NCI-H345 treated with DMSO at 0.1 percent for 48 hours (cell line): ENCODE measurements around the gene CRK.
"Not testable (repeated sequence)": the region's sequence is repeated elsewhere in the genome, so short reads cannot be mapped to it uniquely, and the experiment has no call there.

ENCODE experiments used
- DNase-seq: peaks from one replicate; lab custom pipeline; 2025; ENCODE audit not compliant: unreplicated experiment; lab: John Stamatoyannopoulos, UW

Gene CRK

DNA sequence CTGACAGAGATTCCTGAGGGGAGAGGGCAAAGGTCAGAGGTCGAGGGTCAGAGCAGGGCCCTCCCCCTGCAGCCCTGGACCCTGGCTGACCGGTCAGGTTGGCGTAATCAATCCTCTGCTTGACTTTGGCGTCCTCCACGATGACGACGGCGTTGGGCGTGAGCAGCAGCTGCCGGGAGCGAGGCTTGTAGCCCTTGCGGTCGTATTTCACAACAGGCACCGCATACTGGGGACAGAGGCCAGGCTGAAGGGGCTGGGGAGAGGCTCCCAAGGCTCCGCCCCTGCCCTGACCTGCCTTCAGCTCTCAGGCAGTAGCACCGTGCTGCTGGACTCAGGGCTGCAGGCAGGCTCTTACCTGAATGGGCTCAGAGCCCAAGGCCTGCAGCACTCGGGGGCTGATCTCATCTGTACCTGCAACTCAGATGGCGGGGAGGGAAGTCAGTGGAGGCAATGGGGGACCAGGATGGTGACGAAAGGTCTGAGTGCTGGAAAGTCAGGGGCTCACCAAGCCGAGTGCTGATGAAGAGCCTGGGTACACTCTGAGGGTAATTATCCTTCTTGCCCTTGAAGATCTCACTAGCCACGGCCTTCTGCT lies 12.0 kb upstream of the CRK start:
- no peak for DNase-seq

DNA sequence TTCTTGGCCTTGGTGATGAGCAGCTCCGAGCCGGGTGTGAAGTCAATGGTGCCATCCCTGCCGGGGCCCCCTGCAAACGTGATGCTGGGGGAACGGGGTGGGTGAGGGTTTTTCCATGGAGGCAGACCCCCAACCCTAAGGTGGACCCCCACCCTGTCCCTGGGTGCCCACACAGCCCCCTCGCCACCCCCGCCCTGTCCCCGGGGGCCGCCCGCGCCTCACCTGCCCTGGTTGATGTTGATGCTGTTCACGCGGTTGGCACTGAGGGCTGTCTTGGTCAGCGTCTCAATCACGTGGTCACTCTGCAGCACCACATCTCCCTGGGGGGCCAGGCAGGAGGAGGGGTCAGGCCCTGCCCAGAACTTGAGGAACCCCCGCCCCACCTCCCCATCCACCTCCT lies 11.2 kb upstream of the CRK start:
- no peak for DNase-seq

DNA sequence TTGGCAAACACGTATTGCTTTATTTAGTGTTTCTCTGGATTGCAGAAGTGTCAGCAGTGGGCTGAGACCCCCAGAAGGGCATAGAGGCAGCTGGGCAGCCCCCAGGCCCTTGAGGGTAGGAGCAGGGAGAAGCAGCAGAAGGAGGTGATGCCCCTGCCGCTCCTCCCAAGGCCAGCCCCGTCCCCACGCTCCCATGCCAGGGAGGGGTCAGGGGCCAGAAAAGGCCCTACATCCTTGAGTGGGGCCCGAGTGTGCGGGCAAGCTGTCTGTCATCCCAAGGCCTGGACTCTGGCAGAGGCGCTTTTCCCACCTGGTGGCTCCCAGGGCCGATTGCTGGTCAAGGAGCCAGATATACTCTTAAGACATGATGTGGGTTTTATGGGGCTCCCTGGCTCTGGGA lies 8.2 kb upstream of the CRK start:
- DNase-seq = no peak

DNA sequence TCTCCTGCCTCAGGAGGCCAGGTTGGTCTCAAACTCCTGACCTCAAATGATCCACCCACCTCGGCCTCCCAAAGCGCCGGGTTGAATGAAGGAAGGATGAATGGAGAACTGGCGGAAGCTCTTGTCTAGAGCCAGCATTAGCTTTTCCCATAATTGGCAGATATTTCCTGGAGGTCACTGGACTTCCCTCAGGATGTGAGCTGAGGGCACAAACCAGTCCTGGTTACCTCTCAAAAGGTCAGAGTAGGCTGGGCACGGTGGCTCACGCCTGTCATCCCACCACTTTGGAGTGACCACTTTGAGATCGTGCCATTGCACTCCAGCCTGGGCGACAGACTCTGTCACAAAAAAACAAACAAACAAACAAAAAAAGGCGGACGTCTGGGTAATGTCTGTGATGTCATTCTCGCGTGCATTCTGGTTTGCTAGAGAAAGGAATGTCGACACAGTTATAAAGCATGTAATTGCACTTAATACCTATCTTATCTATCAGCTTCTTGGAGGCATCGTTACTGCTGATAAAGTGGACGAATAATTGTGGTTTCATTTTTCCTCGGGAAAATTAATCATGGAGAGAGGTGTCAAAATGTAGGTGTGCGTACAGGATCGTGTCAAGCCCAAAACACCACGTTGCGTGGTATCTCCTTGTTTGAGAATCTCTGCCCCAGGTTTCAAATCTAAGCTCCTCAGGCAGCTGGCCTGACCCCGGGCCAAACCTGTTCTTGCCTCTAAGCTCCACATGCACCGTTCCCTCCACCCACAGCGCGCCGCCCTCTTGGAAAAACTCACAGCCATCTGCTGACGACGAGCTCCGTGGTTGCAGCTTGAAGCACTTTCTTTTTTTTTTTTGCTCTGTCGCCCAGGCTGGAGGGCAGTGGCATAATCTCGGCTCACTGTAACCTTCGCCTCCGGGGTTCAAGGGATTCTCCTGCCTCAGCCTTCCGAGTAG lies 6.4 kb upstream of the CRK start:
- no peak for DNase-seq

DNA sequence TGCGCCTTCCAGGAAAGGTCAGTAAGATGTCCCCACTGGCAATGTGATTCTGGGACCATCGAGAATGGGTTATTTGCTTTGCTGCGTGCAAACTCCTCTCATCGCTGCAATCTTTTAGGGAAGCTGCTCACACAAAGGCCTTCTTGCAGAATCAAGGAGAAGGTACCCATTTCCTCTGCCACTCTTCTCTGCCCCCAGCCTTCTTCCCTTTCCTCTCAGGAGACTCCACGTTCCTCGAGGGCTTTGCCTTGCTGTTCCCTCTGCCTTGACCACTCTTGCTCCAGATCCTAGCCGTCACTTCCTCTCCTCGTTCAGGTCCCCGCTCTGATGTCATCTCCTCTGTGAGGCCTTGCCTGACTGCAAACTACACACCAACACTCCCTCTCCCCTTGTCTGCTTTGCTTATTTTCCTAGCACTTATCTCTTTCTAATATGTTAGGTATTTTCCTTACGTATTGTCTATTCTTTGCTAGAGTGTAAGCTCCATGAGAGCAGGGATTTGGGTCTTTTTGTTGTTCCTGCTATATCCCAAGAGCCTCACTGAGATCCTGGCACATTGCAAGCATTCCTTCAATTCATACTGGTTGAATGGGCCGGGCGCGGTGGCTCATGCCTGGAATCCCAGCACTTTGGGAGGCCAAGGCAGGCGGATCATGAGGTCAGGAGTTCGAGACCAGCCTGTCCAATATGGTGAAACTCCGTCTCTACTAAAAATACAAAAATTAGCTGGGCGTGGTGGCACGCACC lies 5.3 kb upstream of the CRK start:
- no peak for DNase-seq

DNA sequence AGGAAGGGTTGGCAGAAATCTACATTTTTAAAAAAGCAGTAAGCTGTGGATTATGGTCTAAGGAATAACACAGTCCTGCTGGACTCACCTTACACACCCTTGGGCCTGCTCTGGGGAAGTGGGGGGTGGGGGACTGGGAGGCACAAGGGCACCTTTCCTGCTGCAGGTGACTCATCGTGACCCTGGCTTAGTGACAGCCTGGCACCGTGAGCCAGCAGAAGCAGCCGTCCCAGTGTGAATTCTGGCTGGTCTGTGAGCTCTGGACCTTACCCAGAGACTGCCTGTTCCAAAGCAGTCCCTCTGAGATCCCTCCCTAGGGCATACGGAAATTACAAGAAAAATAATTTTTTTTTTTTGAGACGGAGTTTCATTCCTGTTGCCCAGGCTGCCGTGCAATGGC lies 4.2 kb upstream of the CRK start:
- no peak for DNase-seq

DNA sequence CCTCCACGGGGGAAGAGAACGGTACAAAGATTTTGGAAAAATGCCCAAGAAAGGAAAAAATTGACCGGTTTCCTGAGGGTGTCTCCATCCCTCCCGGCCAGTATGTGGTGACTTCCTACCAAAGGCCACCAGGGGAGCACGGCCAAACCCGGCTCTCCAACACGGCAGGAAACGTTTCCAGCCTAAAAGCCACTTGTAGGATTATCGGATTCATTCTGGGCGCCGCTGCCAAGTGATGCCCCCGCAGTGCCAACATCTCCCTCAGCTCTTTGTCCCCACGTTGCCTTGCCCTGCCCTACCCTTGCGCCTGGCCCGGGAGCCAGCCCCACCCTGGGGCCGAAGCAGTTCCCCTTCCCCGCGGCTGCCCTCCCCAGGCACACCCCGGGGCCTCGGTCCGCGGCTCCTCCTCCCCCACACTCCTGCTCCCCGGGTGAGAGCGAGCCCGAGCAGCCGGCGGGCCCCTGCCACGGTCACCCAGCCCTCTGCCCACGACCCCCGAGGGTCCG lies 688 bp downstream of the CRK start:
- DNase-seq = peak; percentile 22

DNA sequence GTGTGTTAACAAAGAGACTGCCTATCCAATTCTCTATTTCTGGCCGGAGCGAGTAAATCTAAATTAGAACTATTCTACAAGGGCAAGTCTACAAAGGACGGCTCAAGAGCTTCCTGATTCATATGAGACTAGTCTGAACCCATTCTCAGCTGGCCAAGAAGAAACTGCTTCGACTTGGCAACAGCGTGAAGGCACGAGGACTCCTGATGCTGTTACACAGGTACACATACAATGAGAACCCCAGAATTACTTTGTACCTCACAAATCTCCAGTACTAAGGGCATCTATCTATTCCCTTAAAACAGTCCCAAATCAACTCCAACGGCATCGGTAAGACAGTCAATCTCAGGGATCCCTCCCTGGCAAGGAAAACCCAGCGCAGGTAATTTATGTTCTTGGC lies 1.5 kb downstream of the CRK start:
- no peak for DNase-seq

DNA sequence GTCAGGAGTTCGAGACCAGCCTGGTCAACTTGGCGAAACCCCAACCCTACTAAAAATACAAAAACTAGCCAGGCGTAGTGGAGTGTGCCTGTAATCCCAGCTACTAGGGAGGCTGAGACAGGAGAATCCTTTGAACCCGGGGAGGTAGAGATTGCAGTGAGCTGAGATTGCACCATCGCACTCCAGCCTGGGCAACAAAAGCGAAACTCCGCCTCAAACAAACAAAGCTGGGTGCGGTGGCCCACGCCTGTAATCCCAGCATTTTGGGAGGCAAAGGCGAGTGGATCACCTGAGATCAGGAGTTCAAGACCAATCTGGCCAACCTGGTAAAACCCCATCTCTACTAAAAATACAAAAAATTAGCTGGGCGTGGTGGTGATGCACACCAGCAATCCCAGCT lies 2.3 kb downstream of the CRK start:
- not testable (repeated sequence) for DNase-seq

DNA sequence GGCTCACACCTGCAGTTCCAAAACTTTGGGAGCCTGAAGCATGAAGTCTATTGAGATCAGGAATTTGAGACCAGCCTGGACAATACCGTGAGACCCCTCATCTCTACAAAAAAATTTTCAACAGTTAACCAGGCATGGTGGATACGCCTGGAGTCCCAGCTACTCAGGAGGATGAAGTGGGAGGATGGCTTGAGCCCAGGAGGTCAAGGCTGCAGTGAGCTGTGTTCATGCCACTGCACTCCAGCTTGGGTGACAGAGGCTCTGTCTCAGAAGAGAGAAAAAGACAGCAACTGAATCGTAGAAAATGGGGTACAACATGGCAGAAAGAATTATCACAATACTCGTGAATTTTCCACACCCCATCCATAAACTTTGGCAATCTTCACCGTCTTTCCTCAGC lies 3.2 kb downstream of the CRK start:
- DNase-seq = no peak

DNA sequence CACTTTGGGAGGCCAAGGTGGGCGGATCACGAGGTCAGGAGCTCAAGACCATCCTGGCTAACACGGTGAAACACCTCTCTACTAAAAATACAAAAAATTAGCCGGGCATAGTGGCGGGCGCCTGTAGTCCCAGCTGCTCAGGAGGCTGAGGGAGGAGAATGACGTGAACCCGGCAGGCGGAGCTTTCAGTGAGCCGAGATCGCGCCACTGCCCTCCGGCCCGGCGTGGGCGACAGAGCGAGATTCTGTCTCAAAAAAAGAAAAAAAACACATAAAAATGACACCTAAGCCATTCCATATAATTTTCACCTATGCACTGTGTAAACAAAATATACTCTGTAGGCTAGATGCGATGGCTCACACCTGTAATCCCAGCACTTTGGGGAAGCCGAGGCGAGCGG lies 5.8 kb downstream of the CRK start:
- not testable (repeated sequence) for DNase-seq

DNA sequence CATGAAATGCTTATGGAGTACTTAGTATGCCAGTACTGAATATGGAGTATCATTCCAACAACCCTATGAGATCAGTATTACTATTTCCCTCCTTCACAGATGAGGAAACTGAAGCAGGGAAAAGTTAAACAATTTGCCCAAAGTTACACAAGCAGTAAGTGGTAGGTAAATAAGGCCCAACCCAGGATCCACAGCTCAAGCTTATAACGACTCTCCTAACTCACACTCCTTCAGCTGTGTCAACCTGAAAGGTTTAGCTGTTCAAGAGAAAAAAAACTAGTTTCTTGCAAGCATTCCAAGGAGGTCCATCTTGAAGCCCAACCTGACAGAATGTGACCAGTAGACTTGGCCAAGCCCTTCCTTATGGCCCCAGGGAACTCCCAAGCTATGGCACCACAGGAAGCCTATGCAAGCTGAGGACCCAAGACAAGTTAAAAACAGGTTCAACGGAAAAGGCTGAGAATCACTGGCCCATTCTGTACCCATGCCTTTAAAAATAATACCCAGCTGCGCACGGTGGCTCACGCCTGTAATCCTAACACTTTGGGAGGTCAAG lies 6.5 kb downstream of the CRK start:
- no peak for DNase-seq

DNA sequence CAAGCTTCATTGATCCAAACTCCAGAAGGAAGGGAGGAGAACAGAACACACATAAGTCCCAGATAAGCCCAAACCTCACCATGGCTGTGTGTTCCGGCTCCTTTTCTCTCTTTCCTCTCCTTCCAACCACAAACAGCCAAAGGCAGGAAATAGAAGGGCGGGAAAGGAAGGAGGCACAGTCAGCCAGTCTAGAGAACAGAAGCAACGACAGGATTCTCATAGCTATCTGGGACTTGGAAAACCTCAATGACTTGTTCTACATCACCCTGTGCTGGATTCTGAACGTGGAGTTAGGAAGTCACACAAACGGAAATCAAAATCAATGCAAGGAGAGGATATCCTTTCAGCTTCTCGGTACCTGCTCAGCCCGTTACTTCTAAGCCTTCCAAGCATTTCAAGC lies 9.0 kb downstream of the CRK start:
- DNase-seq = no peak

DNA sequence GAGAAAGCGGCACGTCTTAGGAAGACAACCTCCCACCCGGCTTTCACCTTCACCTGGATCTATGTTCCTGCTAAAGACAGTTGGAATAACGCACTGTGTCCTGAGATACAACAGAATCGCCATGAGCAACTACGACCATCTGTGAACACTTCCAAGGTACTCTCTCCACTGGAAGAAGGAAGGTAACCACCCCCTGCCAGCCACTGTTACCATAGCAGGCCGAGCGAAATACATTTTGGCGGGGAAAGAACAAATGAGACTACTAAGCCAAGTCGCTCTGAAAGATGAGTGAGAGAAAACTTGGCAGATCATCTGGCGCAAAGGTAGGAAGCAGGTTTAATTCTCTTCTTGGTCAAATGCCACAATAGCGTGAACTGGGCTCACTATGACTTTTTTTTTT lies 9.8 kb downstream of the CRK start:
- DNase-seq = no peak

DNA sequence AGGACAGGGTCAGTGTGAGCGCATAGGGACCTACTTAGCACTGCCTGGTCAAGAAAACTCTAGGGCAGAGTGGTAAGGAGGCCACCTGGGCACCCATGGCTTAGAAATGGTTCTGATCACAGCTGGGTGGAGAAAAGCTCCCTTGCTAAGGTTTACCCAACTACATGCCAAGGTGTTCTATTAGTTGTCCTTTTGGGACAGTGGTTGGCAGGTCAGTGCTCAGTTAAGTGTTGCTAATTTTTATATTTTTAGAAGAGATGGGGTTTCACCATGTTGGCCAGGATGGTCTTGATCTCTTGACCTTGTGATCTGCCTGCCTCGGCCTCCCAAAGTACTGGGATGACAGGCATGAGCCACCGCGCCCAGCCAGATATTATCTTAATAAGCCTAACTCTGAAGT lies 10.3 kb downstream of the CRK start:
- not testable (repeated sequence) for DNase-seq

DNA sequence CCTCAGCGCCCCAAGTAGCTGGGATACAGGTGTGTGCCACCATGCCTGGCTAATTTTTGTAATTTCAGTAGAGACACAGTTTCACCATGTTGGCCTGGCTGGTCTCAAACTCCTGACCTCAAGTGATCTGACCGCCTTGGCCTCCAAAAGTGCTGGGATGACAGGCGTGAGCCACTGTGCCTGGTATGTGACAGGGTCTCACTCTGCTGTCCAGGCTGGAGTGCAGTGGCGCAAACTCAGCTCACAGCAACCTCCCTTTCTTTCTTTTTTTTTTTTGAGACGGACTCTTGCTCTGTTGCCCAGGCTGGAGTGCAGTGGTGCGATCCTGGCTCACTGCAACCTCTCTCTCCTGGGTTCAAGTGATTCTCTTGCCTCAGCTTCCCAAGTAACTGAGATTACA lies 13.3 kb downstream of the CRK start:
- not testable (repeated sequence) for DNase-seq

DNA sequence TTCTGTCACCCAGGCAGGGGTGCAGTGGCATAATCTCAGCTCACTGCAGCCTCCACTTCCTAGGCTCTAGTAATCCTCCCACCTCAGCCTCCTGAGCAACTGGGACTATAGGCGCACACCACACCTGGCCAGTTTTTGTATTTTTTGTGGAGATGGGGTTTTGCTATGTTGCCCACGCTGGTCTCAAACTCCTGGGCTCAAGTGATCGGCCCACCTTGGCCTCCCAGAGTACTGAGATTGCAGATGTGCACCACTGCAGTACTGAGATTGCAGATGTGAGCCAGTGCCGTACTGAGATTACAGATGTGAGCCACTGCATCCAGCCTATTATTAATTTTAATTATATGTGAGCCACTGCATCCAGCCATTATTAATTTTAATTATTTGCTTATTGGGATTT lies 13.8 kb downstream of the CRK start:
- DNase-seq = no peak

DNA sequence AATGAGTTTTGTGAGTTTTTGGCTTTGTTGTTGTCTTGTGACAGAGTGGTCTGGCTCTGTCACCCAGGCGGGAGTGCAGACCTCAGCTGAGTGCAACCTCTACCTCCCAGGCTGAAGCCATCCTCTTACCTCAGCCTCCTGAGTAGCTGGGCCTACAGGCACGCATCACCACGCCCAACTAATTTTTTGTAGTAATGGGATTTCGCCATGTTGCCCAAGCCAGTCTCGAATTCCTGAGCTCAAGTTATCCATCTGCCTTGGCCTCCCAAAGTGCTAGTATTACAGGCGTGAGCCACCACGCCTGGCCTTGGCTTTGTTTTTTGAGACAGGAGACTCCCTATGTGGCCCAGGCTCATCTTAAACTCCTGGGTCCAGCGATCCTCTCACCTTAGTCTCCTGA lies 15.1 kb downstream of the CRK start:
- no peak for DNase-seq

DNA sequence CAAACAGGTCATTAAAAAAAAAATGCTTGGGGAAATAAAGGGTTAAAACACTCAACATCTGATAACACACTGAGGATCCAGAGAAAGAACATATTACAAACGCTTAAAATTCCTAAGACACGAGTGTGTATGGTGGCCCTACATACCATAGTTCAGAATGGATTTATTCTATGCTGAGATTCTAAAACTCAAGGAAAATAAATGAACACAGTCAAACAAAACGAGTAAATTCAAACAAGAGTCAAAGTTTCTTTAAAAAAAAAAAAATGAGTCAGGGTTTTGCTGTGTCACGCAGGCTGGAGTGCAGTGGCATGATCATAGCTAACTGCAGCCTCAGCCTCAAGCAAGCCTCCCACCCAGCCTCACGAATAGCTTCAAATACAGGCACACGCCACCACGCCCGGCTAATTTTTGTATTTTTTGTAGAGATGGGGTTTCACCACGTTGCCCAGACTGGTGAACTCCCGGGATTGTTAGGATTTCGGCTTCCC lies 17.4 kb downstream of the CRK start:
- DNase-seq = no peak

DNA sequence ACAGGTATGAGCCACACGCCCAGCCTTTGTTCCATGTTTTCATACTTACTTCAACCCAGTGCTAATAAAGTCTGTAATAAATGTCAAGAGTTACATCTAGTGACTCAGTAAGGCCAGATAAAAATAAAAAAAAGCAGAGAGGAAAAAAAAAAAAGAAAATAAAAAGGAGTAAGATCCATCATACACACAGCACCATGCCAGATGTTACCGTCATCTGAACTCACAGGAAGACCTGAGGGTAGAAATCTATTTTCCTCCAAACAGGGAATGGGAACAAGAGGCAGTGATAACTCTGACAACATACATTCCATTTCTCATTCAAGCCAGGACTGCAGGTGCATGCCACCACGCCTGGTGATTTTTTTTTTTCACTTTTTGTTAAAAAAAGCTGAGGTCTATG lies 20.7 kb downstream of the CRK start:
- DNase-seq = no peak

DNA sequence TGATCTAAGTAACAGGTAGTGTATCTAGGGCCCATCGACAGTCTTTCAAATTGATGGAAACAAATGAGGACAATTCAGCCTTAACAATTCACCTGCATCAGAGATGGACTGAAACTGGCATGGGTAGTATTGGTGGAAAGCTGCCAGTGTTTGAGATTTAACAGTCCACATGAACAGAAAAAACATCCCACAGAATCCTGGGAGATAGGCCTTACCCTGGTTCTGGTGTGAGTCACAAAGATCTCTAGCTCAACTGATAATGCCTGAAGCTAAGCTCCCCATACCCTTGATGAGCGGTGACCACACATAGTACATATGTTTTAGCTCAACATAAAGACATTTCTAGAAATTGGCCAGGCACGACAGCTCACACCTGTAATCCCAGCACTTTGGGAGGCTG lies 21.9 kb downstream of the CRK start:
- no peak for DNase-seq
